HG03066 (cell line): ENCODE results near the gene CERS1.
A peak's percentile ranks its signal among the peaks of the same experiment; 100 is the strongest.
"Not testable (repeated sequence)": the region's sequence is repeated elsewhere in the genome, so short reads cannot be mapped to it uniquely, and the experiment has no call there.

ENCODE experiments used
- ATAC-seq: cut with Tn5 transposase; IDR thresholded peaks from one replicate; pipeline ENCODE4 v1.9.1; 2021; ENCODE audit warnings: low read depth; ENCODE audit not compliant: unreplicated experiment

Gene CERS1

DNA sequence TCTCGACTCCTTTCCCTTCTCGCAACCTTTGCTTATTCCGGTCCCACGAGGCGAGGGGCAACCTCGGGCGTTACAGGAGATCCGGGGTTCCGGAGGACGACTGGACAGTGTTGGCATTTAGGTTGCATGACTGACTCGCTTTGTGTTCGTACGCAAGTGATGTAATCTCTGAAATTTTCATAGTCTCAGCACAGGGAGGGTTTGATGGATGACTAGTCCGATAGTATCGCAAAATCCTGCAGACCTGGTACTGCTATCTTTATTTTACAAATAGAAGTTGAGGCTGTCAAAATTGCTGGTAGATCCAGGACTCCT, 23.9 kb upstream of the CERS1 start:
- no peak for ATAC-seq

DNA sequence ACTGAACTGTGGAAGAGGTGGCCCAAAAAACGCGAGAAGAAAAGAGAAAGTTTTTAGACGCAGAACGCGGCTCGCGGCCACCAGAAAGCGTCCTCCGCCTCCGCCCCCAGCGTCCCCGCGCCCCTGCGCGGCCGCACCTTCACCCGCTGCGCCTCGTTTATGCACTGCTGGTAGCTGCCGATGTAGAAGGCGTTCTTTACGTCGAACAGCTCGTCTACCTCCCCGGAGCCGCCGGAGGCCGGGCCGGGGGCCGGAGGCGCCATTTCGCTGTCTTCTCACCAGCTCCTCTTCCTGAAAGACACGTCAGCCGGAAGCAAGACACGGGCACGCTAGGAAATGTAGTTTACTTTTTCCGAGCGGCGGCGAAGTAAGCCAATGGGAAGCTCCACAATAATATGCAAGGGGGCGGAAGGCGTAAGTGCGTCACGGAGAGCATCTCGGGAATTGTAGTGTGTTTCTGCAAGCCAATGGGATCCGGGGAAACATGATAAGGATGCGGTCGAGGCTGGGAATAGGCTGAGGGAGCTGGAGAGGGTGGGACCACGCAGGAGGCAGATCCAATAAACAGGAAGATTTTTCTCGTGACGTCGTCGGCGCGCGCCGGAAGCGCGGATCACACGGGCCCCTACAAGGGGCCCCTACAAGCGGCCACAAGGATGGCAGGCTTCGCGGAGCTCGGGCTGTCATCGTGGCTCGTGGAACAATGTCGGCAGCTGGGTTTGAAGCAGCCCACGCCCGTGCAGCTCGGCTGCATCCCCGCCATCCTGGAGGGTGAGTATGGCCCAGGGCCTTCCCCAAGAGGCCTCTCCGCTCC, 23.3 kb upstream of the CERS1 start, which contains the start of the genes COPE and DDX49:
Gene COPE, minus strand, starts transcription at position 302 of the 814 bp plus-strand sequence. Its CDS starts 39 bp downstream, at position 263.
Gene DDX49, plus strand, starts transcription at position 630 of the 814 bp plus-strand sequence. Its CDS starts 27 bp downstream, at position 657.
- peak; percentile 89 for ATAC-seq

- not testable (repeated sequence) for ATAC-seq
These were observed 21.6 kb upstream of the CERS1 start for GRCh38 chr19:18917593-18917992.

DNA sequence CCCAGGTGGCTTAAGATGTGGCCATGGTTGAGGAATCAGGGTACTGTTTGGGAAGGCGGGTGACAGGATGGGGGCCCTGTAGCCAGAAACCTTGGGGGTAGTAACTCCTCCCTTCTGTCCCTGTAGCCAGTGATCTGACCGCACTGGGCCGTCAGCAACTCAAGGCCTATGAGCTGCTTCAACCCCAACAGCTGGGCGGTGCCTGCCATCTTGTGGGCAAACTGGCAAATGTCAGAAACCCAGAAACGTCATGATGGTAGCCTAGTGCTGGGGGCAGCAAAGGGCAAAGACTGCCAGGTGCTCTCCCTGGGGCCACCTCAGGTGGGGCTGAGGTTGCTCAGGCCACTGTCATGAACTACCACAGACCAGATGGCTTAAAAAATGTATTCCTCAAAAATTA, 19.7 kb upstream of the CERS1 start:
- no peak for ATAC-seq

- no peak for ATAC-seq
These were observed 17.5 kb upstream of the CERS1 start for GRCh38 chr19:18913466-18913865.

- no peak for ATAC-seq
These were observed 17.0 kb upstream of the CERS1 start for GRCh38 chr19:18912933-18913332.

- no peak for ATAC-seq
These were observed 15.0 kb upstream of the CERS1 start for GRCh38 chr19:18910801-18911436.

DNA sequence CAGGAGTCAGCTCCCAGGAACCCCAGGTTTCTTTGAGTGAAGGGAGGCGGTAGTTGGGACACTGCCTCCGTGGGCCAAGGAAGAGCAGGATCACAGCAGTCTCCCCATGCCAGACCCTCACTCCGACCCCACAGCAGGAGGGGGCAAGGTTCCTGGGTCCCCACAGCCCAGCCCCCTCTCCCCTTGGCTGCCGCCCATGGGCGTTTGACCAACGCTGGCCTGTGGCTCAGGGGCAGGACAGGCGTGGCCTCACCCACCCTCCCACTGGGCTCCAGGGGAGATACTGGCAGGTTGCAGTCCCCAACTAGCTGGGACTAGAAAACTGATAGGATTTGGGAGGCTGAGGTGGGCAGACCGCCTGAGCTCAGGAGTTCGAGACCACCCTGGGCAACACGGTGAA, 14.1 kb upstream of the CERS1 start:
- ATAC-seq, result no peak

DNA sequence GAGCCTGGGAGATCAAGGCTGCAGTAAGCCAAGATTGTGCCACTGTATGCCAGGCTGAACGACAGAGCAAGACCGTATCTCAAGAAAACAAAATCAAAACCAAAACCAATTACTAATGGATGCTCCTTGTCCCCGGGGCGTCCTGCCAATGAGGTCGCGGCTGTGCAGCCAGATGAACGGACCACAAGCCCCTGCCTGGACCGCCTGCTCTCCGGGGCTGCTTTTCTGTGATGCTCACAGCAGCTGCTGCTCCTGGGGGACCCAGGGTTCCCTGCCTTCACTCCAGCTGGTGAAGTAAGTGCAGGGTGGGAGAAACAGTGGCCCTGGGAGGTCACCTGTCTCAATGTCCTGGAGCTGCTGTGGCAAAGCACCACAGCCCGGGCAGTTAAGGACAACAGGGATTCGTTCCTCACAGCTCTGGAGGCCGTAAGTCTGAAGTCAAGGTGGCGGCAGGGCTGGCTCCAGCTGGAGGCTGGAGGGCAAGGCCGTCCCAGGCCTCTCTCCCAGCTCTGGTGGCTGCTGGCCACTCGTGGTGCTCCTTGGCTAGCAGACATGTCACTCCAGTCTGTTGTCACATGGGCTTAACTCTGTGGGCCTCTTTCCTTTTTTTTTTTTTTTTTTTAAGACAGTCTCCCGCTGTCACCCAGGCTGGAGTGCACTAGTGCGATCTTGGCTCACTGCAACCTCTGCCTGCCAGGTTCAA, 13.1 kb upstream of the CERS1 start:
- no peak for ATAC-seq

- no peak for ATAC-seq
These were observed 10.9 kb upstream of the CERS1 start for GRCh38 chr19:18906605-18907519.

GRCh38 chr19:18905513-18906236, 9.7 kb upstream of the CERS1 start:
- ATAC-seq, result no peak

DNA sequence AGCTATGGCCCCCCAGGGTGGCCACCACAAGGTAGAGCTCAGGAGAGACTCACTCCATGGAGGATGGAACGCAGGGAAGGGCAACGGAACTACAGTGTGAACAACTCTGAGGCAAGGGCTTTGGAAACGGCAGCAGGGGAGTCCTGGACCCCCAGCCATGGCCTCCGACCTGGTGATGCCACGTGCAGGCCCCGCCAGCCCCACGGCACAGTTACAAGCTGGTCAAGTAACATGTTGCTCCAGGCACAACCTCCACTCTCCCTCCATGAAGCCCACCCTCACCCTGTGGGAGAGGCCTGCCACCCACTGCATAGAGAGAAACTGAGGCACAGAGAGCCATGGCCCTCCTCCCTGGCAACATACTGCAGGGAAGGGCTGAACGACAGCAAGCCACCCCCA, 9.1 kb upstream of the CERS1 start:
- ATAC-seq, result no peak

- ATAC-seq, result no peak
These were observed 8.5 kb upstream of the CERS1 start for GRCh38 chr19:18904334-18905057.

- ATAC-seq, result no peak
These were observed 7.4 kb upstream of the CERS1 start for GRCh38 chr19:18903156-18904037.

- ATAC-seq, result not testable (repeated sequence)
These were observed 6.6 kb upstream of the CERS1 start for GRCh38 chr19:18902519-18902918.

DNA sequence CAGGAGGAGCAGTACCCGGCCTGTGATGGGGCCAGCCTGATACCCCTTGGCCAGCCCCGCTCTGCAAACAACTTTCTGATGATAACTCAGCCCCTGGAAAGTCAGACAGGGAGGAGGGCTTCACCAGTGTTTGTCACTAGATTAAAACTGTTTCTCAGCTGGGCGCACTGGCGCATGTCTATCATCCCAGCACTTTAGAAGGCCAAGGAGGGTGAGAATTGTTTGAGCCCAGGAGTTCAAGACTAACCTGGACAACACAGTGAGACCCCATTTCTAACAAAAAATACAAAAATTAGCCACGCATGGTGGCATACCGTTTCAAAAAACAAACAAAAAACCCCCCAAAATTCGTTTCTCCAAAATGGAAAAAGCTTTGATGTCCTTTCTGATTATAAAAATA, 5.5 kb upstream of the CERS1 start:
- no peak for ATAC-seq

- ATAC-seq, result no peak
These were observed 4.9 kb upstream of the CERS1 start for GRCh38 chr19:18900700-18901481.
